HCT116 (cell line): Measurements from ENCODE around the gene NTN5. TPM values are rescaled to one million over a fixed set of nuclear protein-coding genes. Genes with fewer than 3 reads are reported as not detected.

Experiments
- ATAC-seq: fragments of 200-7000 bp; cut with Tn5 transposase; 2 replicates; pipeline ENCODE4 v1.9.1; 2020; ENCODE audit warnings: mild to moderate bottlenecking, moderate library complexity
- BruUV-seq: library from RNA; stranded (reverse); fragments of 400-500 nt; replicated peaks from 2 replicates; lab custom pipeline; 2021; lab: Mats Ljungman, UMichigan
- CTCF ChIA-PET: fragments of 300-600 bp; sonication (Branson Sonifier 250); formaldehyde crosslinking; loops from one replicate; lab custom pipeline; 2021; ENCODE audit warnings: antibody characterized with exemption; lab: Charles Lee
- POLR2A ChIA-PET: fragments of 300-600, 350-600 bp; sonication (Branson Sonifier 250); formaldehyde crosslinking; loops from one replicate; lab custom pipeline; 2021; ENCODE audit warnings: antibody characterized with exemption; lab: Charles Lee
- RAD21 ChIA-PET, 2 experiments: fragments of 300-600 bp; sonication (Branson Sonifier 250); formaldehyde crosslinking; loops; one replicate each; lab custom pipeline; 2023; ENCODE audit warnings: low total read pairs in 2 of 2; ENCODE audit not compliant: uncharacterized antibody in 2 of 2, unreplicated experiment in 2 of 2, low non-redundant PET in 1 of 2; lab: Charles Lee
- DNase-seq: peaks from one replicate; pipeline ENCODE4 v3.0.0-alpha.2; 2010; ENCODE audit warnings: low read depth, low spot score
- H2AFZ ChIP-seq: fragments of 200-600 bp; shearing (Covaris generic), sonication (generic); 2 replicates; pipeline ENCODE4 v1.6.1; 2017; ENCODE audit warnings: low read depth, mixed run types, mixed read lengths, antibody characterized with exemption, low read length; ENCODE audit not compliant: poor library complexity, severe bottlenecking
- H3K27ac ChIP-seq: 2 replicates; pipeline ENCODE4 v1.5.1; 2012; ENCODE audit warnings: low read depth, low read length
- H3K27me3 ChIP-seq: fragments of 200-600 bp; sonication (generic); 2 replicates; pipeline ENCODE4 v1.6.1; 2016; ENCODE audit warnings: mixed run types, low read length, mixed read lengths; ENCODE audit not compliant: insufficient read depth
- H3K36me3 ChIP-seq, 2 experiments: fragments of 200-500 bp in 1 of 2; fragments of 200-600 bp in 1 of 2; sonication (Bioruptor generic) in 1 of 2; sonication (generic) in 1 of 2; 2 replicates each; pipeline versions ENCODE4 v1.5.1 to v1.6.1; 2014 to 2016; ENCODE audit warnings: low read length in 2 of 2, inconsistent platforms in 1 of 2, mixed read lengths in 1 of 2, mixed run types in 1 of 2; ENCODE audit not compliant: insufficient read depth in 2 of 2, control insufficient read depth in 1 of 2
- H3K4me1 ChIP-seq, 2 experiments: fragments of 200-600 bp in 1 of 2; sonication (generic) in 1 of 2; 2 replicates each; pipeline versions ENCODE4 v1.5.1 to v1.6.1; 2012 to 2017; ENCODE audit warnings: low read length in 2 of 2, inconsistent platforms in 1 of 2, mild to moderate bottlenecking in 1 of 2, mixed read lengths in 1 of 2, mixed run types in 1 of 2, moderate library complexity in 1 of 2; ENCODE audit not compliant: insufficient read depth in 2 of 2, control insufficient read depth in 1 of 2
- H3K4me2 ChIP-seq: fragments of 200-600 bp; sonication (generic); 2 replicates; pipeline ENCODE4 v1.6.1; 2017; ENCODE audit warnings: mixed run types, low read length, mixed read lengths
- H3K4me3 ChIP-seq, 2 experiments: fragments of 200-600 bp in 1 of 2; sonication (generic) in 1 of 2; replicated peaks in 1 of 2; 2 replicates each; pipeline ENCODE4 v1.5.1; 2011 to 2016; ENCODE audit warnings: low read length in 2 of 2, control low read depth in 1 of 2, low read depth in 1 of 2, mild to moderate bottlenecking in 1 of 2, mixed read lengths in 1 of 2, mixed run types in 1 of 2
- H3K79me2 ChIP-seq: fragments of 200-600 bp; sonication (generic); 2 replicates; pipeline ENCODE4 v1.6.1; 2017; ENCODE audit warnings: mild to moderate bottlenecking, mixed run types, low read length, moderate library complexity, mixed read lengths; ENCODE audit not compliant: insufficient read depth
- H3K9ac ChIP-seq: fragments of 200-600 bp; sonication (generic); 2 replicates; pipeline ENCODE4 v1.6.1; 2016; ENCODE audit warnings: low read length, mixed read lengths
- H3K9me2 ChIP-seq: fragments of 200-600 bp; sonication (generic), shearing (Covaris generic); 2 replicates; pipeline ENCODE4 v1.6.1; 2017; ENCODE audit warnings: mixed run types, mild to moderate bottlenecking, moderate library complexity; ENCODE audit not compliant: insufficient read depth
- H3K9me3 ChIP-seq, 2 experiments: fragments of 200-500 bp in 1 of 2; fragments of 200-600 bp in 1 of 2; sonication (Bioruptor generic) in 1 of 2; sonication (generic) in 1 of 2; 2 replicates each; pipeline ENCODE4 v1.6.1; 2014 to 2017; ENCODE audit warnings: low read length in 2 of 2, mixed read lengths in 2 of 2, inconsistent platforms in 1 of 2, low read depth in 1 of 2, mild to moderate bottlenecking in 1 of 2, mixed run types in 1 of 2, moderate library complexity in 1 of 2; ENCODE audit not compliant: control insufficient read depth in 1 of 2, insufficient read depth in 1 of 2
- H4K20me1 ChIP-seq: fragments of 200-600 bp; sonication (generic), shearing (Covaris generic); 2 replicates; pipeline ENCODE4 v1.6.1; 2017; ENCODE audit warnings: mixed run types, mild to moderate bottlenecking, moderate library complexity; ENCODE audit not compliant: insufficient read depth
- CBX3 ChIP-seq: IDR thresholded peaks from 2 replicates; pipeline ENCODE4 v1.6.1; 2012; ENCODE audit warnings: low read depth
- CEBPB ChIP-seq: IDR thresholded peaks from 2 replicates; pipeline ENCODE4 v1.6.1; 2012; ENCODE audit warnings: low read depth
- ELF1 ChIP-seq: IDR thresholded peaks from 2 replicates; pipeline ENCODE4 v1.6.1; 2012; ENCODE audit warnings: low read depth, borderline replicate concordance
- EZH2 ChIP-seq: fragments of 200-600 bp; sonication (generic); IDR thresholded peaks from 2 replicates; pipeline ENCODE4 v1.6.1; 2017; ENCODE audit warnings: antibody characterized with exemption, mixed run types
- EZH2phosphoT487 ChIP-seq: fragments of 200-600 bp; IDR thresholded peaks from 2 replicates; pipeline ENCODE4 v1.6.1; 2018; ENCODE audit warnings: antibody characterized with exemption, borderline replicate concordance
- JUND ChIP-seq: IDR thresholded peaks from 2 replicates; pipeline ENCODE4 v1.6.1; 2012
- POLR2AphosphoS5 ChIP-seq: IDR thresholded peaks from 2 replicates; pipeline ENCODE4 v1.6.1; 2011; ENCODE audit warnings: mild to moderate bottlenecking, low read depth, low read length, moderate library complexity
- RAD21 ChIP-seq: IDR thresholded peaks from 2 replicates; pipeline ENCODE4 v1.6.1; 2012; ENCODE audit warnings: low read depth, mild to moderate bottlenecking
- SIN3A ChIP-seq: IDR thresholded peaks from 2 replicates; pipeline ENCODE4 v1.6.1; 2012; ENCODE audit warnings: low read depth
- SP1 ChIP-seq: IDR thresholded peaks from 2 replicates; pipeline ENCODE4 v1.6.1; 2012; ENCODE audit warnings: low read depth
- SRF ChIP-seq: IDR thresholded peaks from 2 replicates; pipeline ENCODE4 v1.6.1; 2012; ENCODE audit warnings: low read depth
- TCF7L2 ChIP-seq: IDR thresholded peaks from 2 replicates; pipeline ENCODE4 v1.7.0; 2011; ENCODE audit warnings: borderline replicate concordance, inconsistent platforms; ENCODE audit not compliant: insufficient read depth, insufficient read length; ENCODE audit errors: extremely low read depth
- YY1 ChIP-seq: IDR thresholded peaks from 2 replicates; pipeline ENCODE4 v1.6.1; 2011; ENCODE audit warnings: low read length, low read depth, moderate library complexity, mild to moderate bottlenecking; ENCODE audit not compliant: insufficient replicate concordance; ENCODE audit errors: extremely low read depth
- ZFX ChIP-seq: fragments of 450-650 bp; IDR thresholded peaks from 2 replicates; pipeline ENCODE4 v1.6.1; 2017
- ZNF274 ChIP-seq: fragments of 200-500 bp; sonication (Bioruptor generic); IDR thresholded peaks from 2 replicates; pipeline ENCODE4 v1.6.1; 2014; ENCODE audit warnings: mild to moderate bottlenecking, low read depth, low read length, inconsistent platforms
- intact Hi-C: fragments of 100-400 bp; cut with micrococcal nuclease; formaldehyde crosslinking; loops from 2 replicates; pipeline ENCODE4 v1.10.0; 2022
- total RNA-seq: library from RNA; stranded (reverse); gene quantifications from one replicate; pipeline ENCODE4 v1.2.1, GENCODE V29; 2021; ENCODE audit not compliant: unreplicated experiment
- TF ChIP-seq, protein P1 (sequence below): IDR thresholded peaks from 2 replicates; pipeline ENCODE4 v1.6.1; 2012
- TF ChIP-seq, protein P2 (sequence below), 3 experiments: fragments of 200-600 bp in 1 of 3; sonication (generic) in 1 of 3; IDR thresholded peaks in 2 of 3; conservative IDR thresholded peaks in 1 of 3; 2 replicates each; pipeline ENCODE4 v1.5.1; 2012 to 2017; ENCODE audit warnings: low read depth in 2 of 3, low read length in 2 of 3, antibody characterized with exemption in 1 of 3, borderline replicate concordance in 1 of 3, control low read depth in 1 of 3, mild to moderate bottlenecking in 1 of 3, mixed read lengths in 1 of 3, mixed run types in 1 of 3, moderate library complexity in 1 of 3; ENCODE audit not compliant: insufficient read depth in 1 of 3
- TF ChIP-seq, protein P3 (sequence below): IDR thresholded peaks from 2 replicates; pipeline ENCODE4 v1.6.1; 2011; ENCODE audit warnings: mild to moderate bottlenecking, low read length, moderate library complexity; ENCODE audit not compliant: insufficient replicate concordance; ENCODE audit errors: extremely low read depth
- TF ChIP-seq, protein P4 (sequence below): IDR thresholded peaks from 2 replicates; pipeline ENCODE4 v1.6.1; 2012

Gene NTN5
- total RNA-seq, 1 experiment from 2014 or later: 3.1 TPM

DNA sequence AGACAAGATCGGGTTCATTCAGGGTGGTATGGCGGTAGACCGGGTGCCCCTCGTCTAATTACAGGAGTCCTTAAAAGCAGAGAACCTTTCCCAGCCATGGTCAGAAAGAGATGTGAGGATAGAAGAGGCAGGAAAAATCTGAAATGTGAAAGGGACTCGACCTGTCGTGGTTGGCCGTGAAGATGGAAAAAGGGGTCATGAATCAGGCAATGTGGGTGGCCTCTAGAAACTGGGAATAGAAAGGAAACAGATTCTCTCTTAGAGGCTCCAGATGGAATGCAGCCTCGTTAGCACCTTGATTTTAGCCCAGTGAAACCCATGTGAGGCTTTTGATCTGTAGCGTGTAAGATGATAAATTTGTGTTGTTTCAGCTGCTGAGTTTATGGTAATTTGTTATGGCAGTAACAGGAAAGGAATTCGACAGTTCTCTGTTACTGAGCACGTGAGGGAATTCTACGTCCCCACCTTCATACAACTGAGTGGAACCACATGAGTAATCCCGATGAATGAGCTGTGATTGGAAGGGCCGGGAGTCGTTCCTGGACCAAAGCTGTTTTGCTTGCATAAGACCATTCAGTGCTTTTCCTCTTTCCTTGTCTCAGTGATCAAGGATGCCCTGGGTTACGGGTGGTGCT lies 15.9 kb downstream of the NTN5 start:
- H3K9me2 ChIP-seq: no peaks in the 10 kb centered on the region
- intact Hi-C loops: no loop called here
- no peaks in the 10 kb centered on the region for H3K79me2 ChIP-seq
- H3K4me2 ChIP-seq: no peak overlapping the region
- no TSS peak for BruUV-seq
- H3K36me3 ChIP-seq: no peaks in the 10 kb centered on the region
- ChIA-PET CTCF (no interaction called here), RAD21 (no interaction called here), POLR2A (interaction anchor here (0.6 to 1.3 kb wide), 2 partner anchors 11 to 187 kb away, joined by 3 to 4 read pairs; partner anchors contain the start of gene CA11)
- H4K20me1 ChIP-seq: no peaks in the 10 kb centered on the region
- TF ChIP-seq, protein P1, sequence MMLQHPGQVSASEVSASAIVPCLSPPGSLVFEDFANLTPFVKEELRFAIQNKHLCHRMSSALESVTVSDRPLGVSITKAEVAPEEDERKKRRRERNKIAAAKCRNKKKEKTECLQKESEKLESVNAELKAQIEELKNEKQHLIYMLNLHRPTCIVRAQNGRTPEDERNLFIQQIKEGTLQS: no peak
- no peak for TF ChIP-seq SP1
- no peak for TF ChIP-seq EZH2phosphoT487
- no peak for TF ChIP-seq RAD21
- TF ChIP-seq TCF7L2: no peak
- no peak for TF ChIP-seq ZFX
- no peak for TF ChIP-seq SRF
- no peak for TF ChIP-seq CBX3
- no peak for TF ChIP-seq ELF1
- TF ChIP-seq EZH2: no peak
- TF ChIP-seq, protein P2, sequence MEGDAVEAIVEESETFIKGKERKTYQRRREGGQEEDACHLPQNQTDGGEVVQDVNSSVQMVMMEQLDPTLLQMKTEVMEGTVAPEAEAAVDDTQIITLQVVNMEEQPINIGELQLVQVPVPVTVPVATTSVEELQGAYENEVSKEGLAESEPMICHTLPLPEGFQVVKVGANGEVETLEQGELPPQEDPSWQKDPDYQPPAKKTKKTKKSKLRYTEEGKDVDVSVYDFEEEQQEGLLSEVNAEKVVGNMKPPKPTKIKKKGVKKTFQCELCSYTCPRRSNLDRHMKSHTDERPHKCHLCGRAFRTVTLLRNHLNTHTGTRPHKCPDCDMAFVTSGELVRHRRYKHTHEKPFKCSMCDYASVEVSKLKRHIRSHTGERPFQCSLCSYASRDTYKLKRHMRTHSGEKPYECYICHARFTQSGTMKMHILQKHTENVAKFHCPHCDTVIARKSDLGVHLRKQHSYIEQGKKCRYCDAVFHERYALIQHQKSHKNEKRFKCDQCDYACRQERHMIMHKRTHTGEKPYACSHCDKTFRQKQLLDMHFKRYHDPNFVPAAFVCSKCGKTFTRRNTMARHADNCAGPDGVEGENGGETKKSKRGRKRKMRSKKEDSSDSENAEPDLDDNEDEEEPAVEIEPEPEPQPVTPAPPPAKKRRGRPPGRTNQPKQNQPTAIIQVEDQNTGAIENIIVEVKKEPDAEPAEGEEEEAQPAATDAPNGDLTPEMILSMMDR (IDR thresholded peaks at IDR 0.05 in 2 of 3, conservative IDR thresholded peaks at IDR 0.05 in 1 of 3; ENCODE audit: borderline replicate concordance in 1 of 3, insufficient read depth in 1 of 3, low read depth in 2 of 3, low read length in 2 of 3): no peak
- no peak for TF ChIP-seq SIN3A
- no peak for TF ChIP-seq YY1
- TF ChIP-seq POLR2AphosphoS5: no peak
- TF ChIP-seq ZNF274: no peak
- TF ChIP-seq CEBPB: no peak
- TF ChIP-seq, protein P3, sequence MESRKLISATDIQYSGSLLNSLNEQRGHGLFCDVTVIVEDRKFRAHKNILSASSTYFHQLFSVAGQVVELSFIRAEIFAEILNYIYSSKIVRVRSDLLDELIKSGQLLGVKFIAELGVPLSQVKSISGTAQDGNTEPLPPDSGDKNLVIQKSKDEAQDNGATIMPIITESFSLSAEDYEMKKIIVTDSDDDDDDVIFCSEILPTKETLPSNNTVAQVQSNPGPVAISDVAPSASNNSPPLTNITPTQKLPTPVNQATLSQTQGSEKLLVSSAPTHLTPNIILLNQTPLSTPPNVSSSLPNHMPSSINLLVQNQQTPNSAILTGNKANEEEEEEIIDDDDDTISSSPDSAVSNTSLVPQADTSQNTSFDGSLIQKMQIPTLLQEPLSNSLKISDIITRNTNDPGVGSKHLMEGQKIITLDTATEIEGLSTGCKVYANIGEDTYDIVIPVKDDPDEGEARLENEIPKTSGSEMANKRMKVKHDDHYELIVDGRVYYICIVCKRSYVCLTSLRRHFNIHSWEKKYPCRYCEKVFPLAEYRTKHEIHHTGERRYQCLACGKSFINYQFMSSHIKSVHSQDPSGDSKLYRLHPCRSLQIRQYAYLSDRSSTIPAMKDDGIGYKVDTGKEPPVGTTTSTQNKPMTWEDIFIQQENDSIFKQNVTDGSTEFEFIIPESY: no peak
- TF ChIP-seq, protein P4, sequence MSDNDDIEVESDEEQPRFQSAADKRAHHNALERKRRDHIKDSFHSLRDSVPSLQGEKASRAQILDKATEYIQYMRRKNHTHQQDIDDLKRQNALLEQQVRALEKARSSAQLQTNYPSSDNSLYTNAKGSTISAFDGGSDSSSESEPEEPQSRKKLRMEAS: no peak
- no peak for TF ChIP-seq JUND
- DNase-seq (no peak), ATAC-seq (no peak)
- no peaks in the 10 kb centered on the region for H3K27me3 ChIP-seq
- no peak overlapping the region for H2AFZ ChIP-seq
- no peak overlapping the region for H3K27ac ChIP-seq
- H3K9ac ChIP-seq: no peak overlapping the region
- peaks cover 11 to 43% of the 10 kb centered on the region in 2 experiments for H3K4me1 ChIP-seq
- H3K4me3 ChIP-seq: no peak overlapping the region
- H3K9me3 ChIP-seq: no peaks in the 10 kb centered on the region
